OCI-M2 (cell line): ENCODE measurements around the gene MISP.

Source experiments
- DNase-seq: peaks from one replicate; lab custom pipeline; 2025; ENCODE audit not compliant: unreplicated experiment; lab: John Stamatoyannopoulos, UW

Gene MISP

GRCh38 chr19:806815-807421 is 56.0 kb downstream of the MISP start:
- no peak for DNase-seq

GRCh38 chr19:807627-808422 is 56.9 kb downstream of the MISP start:
- DNase-seq = no peak

GRCh38 chr19:808423-808775 is 57.5 kb downstream of the MISP start:
- DNase-seq = no peak

- no peak for DNase-seq
These were observed 59.4 kb downstream of the MISP start for GRCh38 chr19:810077-810855.

- no peak for DNase-seq
These were observed 60.1 kb downstream of the MISP start for GRCh38 chr19:810883-811489.

GRCh38 chr19:811506-812048 is 60.7 kb downstream of the MISP start:
- DNase-seq = no peak

- DNase-seq = no peak
These were observed 61.3 kb downstream of the MISP start for GRCh38 chr19:812049-812746.

GRCh38 chr19:812747-813218 is 61.9 kb downstream of the MISP start:
- no peak for DNase-seq

GRCh38 chr19:813219-814151 is 62.6 kb downstream of the MISP start:
- no peak for DNase-seq
